Measurements from ENCODE around the gene UXS1. TPM values are rescaled to one million over a fixed set of nuclear protein-coding genes. Genes with fewer than 3 reads are reported as not detected.
A peak's percentile ranks its signal among the peaks of the same experiment; 100 is the strongest.

Gene UXS1
- total RNA-seq, 2 experiments from 2014 or later: 47.4 to 47.8 TPM

DNA sequence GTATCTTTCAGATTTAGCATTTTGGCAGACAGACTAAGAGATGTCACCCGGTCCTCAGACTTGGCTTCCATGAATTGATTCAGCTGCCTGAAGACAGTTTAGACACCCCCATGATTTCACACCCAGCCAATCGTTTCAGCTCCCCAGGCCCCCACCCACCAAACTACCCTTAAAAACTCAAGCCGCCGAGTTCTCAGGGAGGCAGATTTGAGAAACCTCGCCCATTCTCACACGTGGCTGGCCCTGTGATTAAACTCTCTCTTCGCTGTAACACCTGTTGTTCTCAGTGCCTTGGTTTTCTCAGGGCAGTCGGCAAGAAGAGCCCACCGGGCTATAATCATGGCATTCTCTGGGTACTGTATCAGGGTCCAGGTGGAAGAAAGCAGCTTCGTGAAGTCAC, 35.2 kb downstream of the UXS1 start:
- POLR2A ChIA-PET: interaction anchor here (0.9 to 3.9 kb wide), 4 partner anchors 11 to 75 kb away, joined by 3 to 16 read pairs (median 3); no protein-coding TSS in a partner anchor
- Mint-ChIP-seq H3K27me3 (no peaks in the 10 kb centered on the region), H3K9me3 (peaks cover 15% of the 10 kb centered on the region), H3K4me3 (peak overlapping the region; percentile 80), H3K36me3 (ENCODE audit: low read depth) (peaks cover 76% of the 10 kb centered on the region), H3K27ac (peak overlapping the region; percentile 98), H3K4me1 (ENCODE audit: low read depth) (peaks cover 73% of the 10 kb centered on the region)
- DNase-seq: peak; percentile 57
- ATAC-seq: peak; percentile 12
- CTCF ChIA-PET: interaction anchor here (0.9 to 1.6 kb wide), 3 partner anchors 10 to 16 kb away, joined by 3 to 6 read pairs (median 4); no protein-coding TSS in a partner anchor
- intact Hi-C loops (cut with micrococcal nuclease): no loop called here
- TF ChIP-seq, protein P1, sequence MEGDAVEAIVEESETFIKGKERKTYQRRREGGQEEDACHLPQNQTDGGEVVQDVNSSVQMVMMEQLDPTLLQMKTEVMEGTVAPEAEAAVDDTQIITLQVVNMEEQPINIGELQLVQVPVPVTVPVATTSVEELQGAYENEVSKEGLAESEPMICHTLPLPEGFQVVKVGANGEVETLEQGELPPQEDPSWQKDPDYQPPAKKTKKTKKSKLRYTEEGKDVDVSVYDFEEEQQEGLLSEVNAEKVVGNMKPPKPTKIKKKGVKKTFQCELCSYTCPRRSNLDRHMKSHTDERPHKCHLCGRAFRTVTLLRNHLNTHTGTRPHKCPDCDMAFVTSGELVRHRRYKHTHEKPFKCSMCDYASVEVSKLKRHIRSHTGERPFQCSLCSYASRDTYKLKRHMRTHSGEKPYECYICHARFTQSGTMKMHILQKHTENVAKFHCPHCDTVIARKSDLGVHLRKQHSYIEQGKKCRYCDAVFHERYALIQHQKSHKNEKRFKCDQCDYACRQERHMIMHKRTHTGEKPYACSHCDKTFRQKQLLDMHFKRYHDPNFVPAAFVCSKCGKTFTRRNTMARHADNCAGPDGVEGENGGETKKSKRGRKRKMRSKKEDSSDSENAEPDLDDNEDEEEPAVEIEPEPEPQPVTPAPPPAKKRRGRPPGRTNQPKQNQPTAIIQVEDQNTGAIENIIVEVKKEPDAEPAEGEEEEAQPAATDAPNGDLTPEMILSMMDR (IDR thresholded peaks at IDR 0.05): no peak

DNA sequence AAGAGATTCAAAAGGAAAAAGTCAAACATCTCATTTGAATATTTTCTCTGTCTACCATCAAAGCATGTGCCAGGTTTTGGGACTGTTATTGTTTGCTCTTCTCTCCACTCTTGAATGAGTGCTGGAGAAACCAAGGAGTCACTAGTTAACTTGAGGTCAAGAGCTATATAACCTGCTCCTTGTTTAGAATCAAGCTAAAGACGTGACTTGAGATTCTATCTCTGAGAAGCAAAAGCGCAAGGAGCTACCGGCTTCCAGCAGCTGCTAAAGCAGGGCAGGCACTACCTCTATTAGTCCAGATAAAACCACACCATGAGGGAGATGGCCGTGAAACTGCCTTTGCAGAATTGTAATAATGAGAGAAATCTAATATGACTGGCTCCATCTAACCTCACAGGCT, 36.0 kb downstream of the UXS1 start:
- ATAC-seq: no peak
- H3K27ac Mint-ChIP-seq: peak overlapping the region; percentile 98
- ChIA-PET CTCF (interaction anchor here (1.1 to 1.6 kb wide), 3 partner anchors 10 to 19 kb away, joined by 3 to 6 read pairs (median 4); no protein-coding TSS in a partner anchor), POLR2A (interaction anchor here (0.6 to 3.9 kb wide), 5 partner anchors 10 to 412 kb away, joined by 3 to 16 read pairs (median 3); no protein-coding TSS in a partner anchor)
- peaks cover 77% of the 10 kb centered on the region for H3K36me3 Mint-ChIP-seq (ENCODE audit: low read depth)
- no peaks in the 10 kb centered on the region for H3K27me3 Mint-ChIP-seq
- intact Hi-C loops (cut with micrococcal nuclease): no loop called here
- no peak for DNase-seq
- H3K4me1 Mint-ChIP-seq (ENCODE audit: low read depth): peaks cover 70% of the 10 kb centered on the region
- H3K9me3 Mint-ChIP-seq: peaks cover 22% of the 10 kb centered on the region
- TF ChIP-seq, protein P1 (IDR thresholded peaks at IDR 0.05): no peak
- H3K4me3 Mint-ChIP-seq: peak overlapping the region; percentile 80

DNA sequence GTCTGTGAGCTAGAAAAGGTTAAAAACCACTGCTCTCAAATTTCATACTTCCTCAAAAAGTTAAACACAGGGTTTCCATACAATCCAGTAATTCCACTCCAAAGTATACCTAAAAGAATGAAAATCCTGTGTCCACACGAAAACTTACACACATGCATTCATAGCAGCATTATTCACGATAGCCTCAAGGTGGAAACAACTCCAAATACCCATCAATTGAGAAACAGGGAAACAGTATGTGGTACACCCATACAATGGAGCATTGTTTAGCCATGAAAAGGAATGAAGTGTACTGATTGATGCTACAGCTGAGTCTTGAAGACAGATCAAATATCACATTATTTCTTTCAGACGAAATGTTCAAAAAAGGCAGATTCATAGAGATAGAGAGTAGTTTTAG, 36.7 kb downstream of the UXS1 start:
- DNase-seq: no peak
- H3K4me3 Mint-ChIP-seq: peak overlapping the region; percentile 3
- CTCF ChIA-PET: interaction anchor here (1.1 to 1.5 kb wide), 2 partner anchors 9 to 18 kb away, joined by 3 to 6 read pairs; no protein-coding TSS in a partner anchor
- peak overlapping the region; percentile 74 for H3K27ac Mint-ChIP-seq
- H3K27me3 Mint-ChIP-seq: no peaks in the 10 kb centered on the region
- TF ChIP-seq, protein P1 (IDR thresholded peaks at IDR 0.05): no peak
- POLR2A ChIA-PET: interaction anchor here (0.6 to 3.9 kb wide), 4 partner anchors 12 to 411 kb away, joined by 3 to 16 read pairs (median 4); no protein-coding TSS in a partner anchor
- peaks cover 68% of the 10 kb centered on the region for H3K4me1 Mint-ChIP-seq (ENCODE audit: low read depth)
- intact Hi-C loops (cut with micrococcal nuclease): no loop called here
- ATAC-seq: no peak
- peaks cover 23% of the 10 kb centered on the region for H3K9me3 Mint-ChIP-seq
- peaks cover 76% of the 10 kb centered on the region for H3K36me3 Mint-ChIP-seq (ENCODE audit: low read depth)

DNA sequence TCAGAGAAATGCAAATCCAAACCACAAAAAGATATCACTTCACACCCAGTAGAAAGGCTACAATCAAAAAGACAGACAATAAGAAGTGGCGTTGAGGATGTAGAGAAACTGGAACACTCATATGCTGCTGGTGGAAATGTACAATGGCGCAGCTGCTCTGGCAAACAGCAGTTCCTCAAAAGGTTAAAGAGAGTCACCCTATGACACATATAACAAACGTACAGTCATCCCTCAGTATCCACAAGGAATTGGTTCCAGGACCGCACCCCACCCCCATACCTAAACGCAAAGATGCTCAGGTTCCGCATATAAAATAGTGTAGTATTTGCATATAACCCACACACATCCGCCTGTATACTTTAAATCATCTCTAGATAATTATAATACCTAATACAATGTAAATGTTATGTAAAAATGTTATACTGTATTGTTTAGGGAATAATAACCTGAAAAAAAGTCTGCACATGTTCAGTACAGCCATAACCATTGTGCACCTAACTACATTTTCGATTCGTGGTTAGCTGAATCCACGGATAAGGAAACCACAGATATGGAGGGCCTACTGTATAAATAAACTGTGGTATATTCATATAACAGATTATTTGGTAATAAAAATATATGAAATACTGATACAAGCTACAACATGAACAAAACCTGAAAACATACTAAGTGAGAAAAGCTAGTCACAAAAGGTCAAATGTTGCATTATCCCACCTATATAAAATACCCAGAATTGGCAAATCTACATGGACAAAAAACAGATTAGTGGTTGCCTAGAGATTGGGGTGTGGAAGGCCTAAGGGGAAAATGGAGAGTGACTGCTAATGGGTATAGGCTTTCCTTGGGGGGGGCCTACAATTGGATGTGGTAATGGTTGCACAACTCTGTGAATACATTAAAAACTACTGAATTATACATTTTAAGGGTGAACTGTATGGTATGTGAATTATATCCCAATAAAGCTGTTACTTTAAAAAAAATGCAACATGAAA, 37.5 kb downstream of the UXS1 start:
- DNase-seq (no peak), ATAC-seq (no peak)
- Mint-ChIP-seq H3K4me3 (no peak overlapping the region), H3K27me3 (no peaks in the 10 kb centered on the region), H3K36me3 (ENCODE audit: low read depth) (peaks cover 80% of the 10 kb centered on the region), H3K9me3 (peaks cover 23% of the 10 kb centered on the region), H3K4me1 (ENCODE audit: low read depth) (peaks cover 63% of the 10 kb centered on the region), H3K27ac (peak overlapping the region; percentile 37)
- ChIA-PET POLR2A (interaction anchor here (0.9 kb wide), 1 partner anchor 12 kb away, joined by 4 read pairs; no protein-coding TSS in a partner anchor), CTCF (no interaction called here)
- TF ChIP-seq, protein P1 (IDR thresholded peaks at IDR 0.05): no peak
- intact Hi-C loops (cut with micrococcal nuclease): no loop called here
